ENCODE measurements around the gene RAG1.

The RAG1 gene

DNA sequence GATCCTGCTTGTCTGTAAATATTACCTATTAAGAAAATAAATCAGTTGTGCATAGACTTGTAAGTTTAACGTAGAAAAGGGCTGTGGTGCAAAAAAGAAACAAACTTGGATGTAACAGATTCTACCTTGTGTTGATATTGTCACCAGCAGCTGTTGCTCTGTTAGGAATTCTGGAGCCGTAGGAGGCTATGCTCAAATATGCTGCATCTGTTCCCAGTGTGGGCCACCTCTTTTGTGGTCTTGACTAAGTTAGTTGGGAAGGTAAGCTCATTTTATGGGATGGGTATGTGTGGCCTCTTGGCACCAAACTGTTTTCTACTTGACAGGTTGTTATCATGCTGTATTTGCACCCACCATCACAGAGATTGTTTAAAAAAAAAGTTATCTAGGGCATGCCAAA is 59.7 kb downstream of the RAG1 start:
- no peak for DNase-seq
- H3K27me3 Mint-ChIP-seq, result no peaks in the 10 kb centered on the region
- H3K4me1 Mint-ChIP-seq, result no peaks in the 10 kb centered on the region
- H3K4me3 Mint-ChIP-seq, result no peak overlapping the region
- no peaks in the 10 kb centered on the region for H3K9me3 Mint-ChIP-seq
- no peak overlapping the region for H3K27ac Mint-ChIP-seq
- CTCF ChIA-PET, result interaction anchor here (0.9 to 1.1 kb wide), 2 partner anchors 47 to 62 kb away, joined by 3 read pairs; no protein-coding TSS in a partner anchor
- no peaks in the 10 kb centered on the region for H3K36me3 Mint-ChIP-seq

DNA sequence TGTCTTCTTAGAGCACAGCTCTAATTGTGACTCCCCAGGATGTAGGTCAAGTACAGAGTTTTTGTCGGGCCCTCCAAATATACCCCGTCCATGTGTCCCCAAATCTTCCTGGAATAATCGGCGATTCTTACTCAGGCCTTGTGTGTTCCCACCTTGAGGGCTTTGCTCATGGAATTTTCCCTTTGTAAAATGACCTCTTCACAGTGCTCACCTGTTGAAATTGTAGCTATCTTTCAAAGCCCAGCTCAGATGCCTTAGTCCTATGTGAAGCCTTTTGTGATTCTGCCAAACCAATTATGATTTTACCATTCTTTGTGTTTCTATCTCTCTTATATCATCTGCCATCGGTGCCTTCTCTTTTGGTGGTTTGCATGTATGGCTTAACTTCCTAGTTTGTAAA is 60.3 kb downstream of the RAG1 start:
- Mint-ChIP-seq H3K4me1 (no peaks in the 10 kb centered on the region), H3K27me3 (no peaks in the 10 kb centered on the region), H3K9me3 (no peaks in the 10 kb centered on the region), H3K27ac (no peak overlapping the region), H3K4me3 (no peak overlapping the region), H3K36me3 (no peaks in the 10 kb centered on the region)
- DNase-seq, result no peak
- CTCF ChIA-PET, result interaction anchor here (1.0 to 1.1 kb wide), 2 partner anchors 9 to 46 kb away, joined by 3 read pairs; no protein-coding TSS in a partner anchor

DNA sequence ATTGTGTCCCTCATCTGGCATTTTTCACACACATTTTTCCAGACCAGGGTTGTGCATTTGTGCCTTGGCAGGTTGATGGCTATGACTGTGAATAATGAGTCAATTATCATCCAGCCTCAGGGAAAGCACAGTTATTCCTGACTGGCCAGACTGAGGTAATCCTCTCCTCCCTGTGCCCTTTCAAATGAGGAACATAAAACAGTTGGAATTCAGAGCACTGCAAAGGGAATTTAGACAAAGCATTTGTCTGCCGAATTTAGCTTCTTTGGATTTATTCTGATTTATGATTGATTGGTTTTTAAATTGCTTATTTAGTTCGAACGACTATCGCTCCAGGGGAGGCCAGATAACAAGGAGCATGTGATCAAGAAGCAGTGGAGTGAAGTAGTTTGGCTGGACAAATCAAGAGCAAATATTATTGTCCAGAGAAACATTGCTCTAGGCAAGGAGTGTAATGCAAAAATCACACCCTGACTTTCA is 61.0 kb downstream of the RAG1 start:
- Mint-ChIP-seq H3K27ac (no peak overlapping the region), H3K27me3 (no peaks in the 10 kb centered on the region), H3K4me3 (no peak overlapping the region), H3K9me3 (no peaks in the 10 kb centered on the region), H3K36me3 (no peaks in the 10 kb centered on the region), H3K4me1 (no peaks in the 10 kb centered on the region)
- CTCF ChIA-PET, result interaction anchor here (1.0 kb wide), 1 partner anchor 10 kb away, joined by 3 read pairs; no protein-coding TSS in a partner anchor
- DNase-seq, result no peak

Measured in activated naive CD4-positive, alpha-beta T cell treated with anti-CD3 and anti-CD28 coated beads, Interleukin-2, amount 10 ng/mL, durations not matched to agents 7 days and 5 days (primary cell).